WI38 (cell line): ENCODE data around the gene LEF1.

Source experiments
- H3K4me3 ChIP-seq: 2 replicates; pipeline ENCODE4 v1.5.1; 2011; ENCODE audit warnings: low read depth, mild to moderate bottlenecking, control low read depth, low read length
- TF ChIP-seq, protein P1 (sequence below): IDR thresholded peaks from 2 replicates; pipeline ENCODE4 v1.5.1; 2012; ENCODE audit warnings: low read depth, mild to moderate bottlenecking, control low read depth, low read length

Gene LEF1

DNA sequence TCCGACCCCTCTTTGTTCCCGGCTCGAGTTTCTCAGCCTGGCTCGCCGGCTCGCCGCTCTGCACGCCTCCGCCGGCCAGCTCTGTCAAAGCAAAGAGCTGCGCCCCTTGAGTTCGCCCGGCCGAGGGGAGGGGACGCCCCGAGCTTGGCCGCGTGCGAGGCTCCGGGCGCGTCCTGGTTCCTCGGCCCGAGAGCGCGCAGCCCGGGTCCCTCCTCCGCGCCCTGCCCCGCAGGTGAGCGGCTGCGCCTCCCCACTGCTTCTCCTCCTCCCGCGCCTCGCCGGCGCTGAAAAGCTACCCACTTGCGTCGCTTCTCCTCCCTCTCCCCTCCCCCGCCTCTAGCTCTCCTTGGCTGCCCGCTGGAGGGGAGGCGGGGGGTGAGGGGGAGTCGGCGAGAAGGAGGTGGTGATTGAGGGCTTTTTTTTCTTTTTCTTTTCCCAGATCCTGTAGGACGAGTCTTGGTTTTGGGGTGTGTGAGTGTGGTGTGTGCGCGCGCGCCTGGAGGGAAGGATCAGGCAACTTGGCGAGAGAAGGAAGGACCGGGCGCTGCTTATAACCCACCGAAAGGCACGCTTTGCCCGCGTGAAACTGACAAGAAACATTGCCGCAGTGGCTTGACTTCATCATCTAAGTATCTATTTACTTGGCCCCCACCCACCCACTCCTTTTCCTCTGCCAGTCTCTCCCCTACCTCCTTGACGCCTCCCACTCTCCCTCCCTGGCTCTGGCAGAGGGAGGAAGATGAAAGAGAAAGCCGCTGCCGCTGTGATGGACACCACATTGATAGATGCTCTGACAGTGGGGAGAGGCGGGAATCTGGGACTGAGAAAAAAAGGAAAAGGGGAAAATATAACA, at the start of gene LEF1:
Gene LEF1 (minus strand): TSS at position 262 of the 853 bp plus-strand sequence. CDS start 1,165 bp downstream, outside the sequence.
- H3K4me3 ChIP-seq: peak within 1 kb of the TSS; percentile 68

DNA sequence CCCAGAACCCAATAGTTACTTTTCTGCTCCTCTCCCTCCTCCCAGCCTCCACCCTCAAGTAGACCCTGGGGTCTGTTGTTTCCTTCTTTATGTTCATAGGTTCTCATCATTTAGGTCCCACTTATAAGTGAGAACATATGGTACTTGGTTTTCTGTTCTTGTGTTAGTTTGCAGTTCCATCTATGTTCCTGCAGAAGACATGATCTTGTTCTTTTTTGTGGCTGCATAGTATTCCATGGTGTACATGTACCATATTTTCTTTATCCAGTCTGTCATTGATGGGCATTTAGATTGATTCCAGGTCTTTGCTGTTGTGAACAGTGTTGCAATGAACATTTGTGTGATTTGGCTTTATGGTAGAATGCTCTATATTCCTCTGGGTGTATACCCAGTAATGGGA, 47.8 kb upstream of the LEF1 start:
- no peak overlapping the region for H3K4me3 ChIP-seq
- TF ChIP-seq, protein P1, sequence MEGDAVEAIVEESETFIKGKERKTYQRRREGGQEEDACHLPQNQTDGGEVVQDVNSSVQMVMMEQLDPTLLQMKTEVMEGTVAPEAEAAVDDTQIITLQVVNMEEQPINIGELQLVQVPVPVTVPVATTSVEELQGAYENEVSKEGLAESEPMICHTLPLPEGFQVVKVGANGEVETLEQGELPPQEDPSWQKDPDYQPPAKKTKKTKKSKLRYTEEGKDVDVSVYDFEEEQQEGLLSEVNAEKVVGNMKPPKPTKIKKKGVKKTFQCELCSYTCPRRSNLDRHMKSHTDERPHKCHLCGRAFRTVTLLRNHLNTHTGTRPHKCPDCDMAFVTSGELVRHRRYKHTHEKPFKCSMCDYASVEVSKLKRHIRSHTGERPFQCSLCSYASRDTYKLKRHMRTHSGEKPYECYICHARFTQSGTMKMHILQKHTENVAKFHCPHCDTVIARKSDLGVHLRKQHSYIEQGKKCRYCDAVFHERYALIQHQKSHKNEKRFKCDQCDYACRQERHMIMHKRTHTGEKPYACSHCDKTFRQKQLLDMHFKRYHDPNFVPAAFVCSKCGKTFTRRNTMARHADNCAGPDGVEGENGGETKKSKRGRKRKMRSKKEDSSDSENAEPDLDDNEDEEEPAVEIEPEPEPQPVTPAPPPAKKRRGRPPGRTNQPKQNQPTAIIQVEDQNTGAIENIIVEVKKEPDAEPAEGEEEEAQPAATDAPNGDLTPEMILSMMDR: no peak

More for the DNA sequence above, at the start of gene LEF1:
- TF ChIP-seq, protein P1: no peak

GRCh38 chr4:108215055-108215454, 46.3 kb upstream of the LEF1 start:
- TF ChIP-seq, protein P1: no peak
- H3K4me3 ChIP-seq: no peak overlapping the region

DNA sequence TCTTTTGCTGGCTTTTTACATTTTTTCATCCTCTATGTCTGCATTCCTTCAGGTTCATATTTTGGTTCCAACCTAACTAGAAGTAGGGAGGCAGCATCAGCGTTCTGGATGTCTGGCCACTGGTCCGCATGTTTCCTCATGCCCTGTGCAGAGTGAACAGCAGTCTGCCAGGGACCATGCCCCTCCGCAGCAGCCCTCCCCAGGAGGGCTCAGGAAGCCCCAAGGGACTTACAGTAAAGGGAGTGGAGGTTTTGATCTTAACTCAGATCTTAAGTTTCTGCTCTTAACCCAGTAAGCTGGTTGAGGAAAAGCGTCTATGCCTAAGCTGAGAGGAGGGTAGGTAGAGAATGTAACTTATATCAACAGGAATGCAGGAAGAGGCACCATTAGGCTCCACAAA, 45.0 kb upstream of the LEF1 start:
- H3K4me3 ChIP-seq: no peak overlapping the region
- TF ChIP-seq, protein P1: no peak

- no peak overlapping the region for H3K4me3 ChIP-seq
- TF ChIP-seq, protein P1: no peak
These were observed 44.6 kb upstream of the LEF1 start for GRCh38 chr4:108213308-108213707.

DNA sequence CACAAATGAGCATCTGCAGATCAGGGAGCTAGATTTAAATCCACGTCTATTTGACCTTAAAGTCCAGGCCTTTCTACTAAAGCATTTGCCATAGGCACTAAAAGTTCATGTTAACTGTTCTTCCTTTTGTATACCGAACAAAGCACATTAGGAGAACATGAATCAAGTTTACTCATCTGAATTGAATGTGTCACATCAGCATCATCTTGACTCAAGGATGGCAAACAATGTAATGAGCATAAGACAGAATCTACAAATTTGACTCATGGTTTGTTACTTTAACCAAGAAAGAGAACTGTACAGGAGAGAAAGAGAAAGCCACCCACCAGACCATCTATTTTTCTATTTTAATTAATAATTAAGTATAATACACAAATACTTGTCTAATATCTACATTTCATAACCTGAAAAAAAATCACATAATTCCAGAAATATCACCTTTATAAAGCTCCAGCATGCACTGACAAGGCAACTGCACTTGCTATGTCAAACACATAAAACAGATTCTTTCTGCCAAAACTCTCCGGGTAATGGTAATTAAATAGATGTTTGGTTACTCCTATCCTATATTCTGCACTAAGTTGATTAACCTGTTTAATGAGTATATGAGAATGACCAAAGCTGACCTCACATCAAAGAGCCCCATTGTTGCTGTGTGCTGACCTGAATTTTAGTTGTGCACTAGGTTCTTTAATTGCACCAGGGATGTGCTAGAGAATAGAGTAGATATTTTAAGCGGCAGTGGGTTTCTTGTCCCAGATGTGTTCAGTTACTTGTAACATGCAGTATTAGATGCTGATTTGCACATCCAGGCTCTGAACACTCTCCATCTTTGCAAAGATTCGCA, 42.5 kb upstream of the LEF1 start:
- no peak overlapping the region for H3K4me3 ChIP-seq
- TF ChIP-seq, protein P1: no peak

DNA sequence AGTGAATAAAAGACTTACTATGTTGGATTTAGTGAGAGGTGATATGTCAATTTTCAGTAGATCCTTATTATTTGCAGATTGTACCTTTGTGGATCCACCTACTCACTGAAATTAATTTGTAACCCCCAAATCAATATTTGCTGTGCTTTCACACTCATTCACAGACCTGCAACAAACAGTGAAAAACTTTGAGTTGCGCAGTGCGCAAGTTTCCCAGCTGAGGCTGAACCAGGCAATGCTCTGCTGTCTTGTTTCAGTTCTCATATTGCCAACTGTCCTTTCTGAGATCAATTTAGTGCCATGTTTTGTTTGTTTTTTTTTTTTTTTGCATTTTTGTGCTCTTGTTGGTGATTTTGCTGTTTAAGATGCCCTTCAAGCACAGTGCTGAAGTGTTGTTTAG, 40.8 kb upstream of the LEF1 start:
- H3K4me3 ChIP-seq: no peak overlapping the region

More for the DNA sequence above, 40.8 kb upstream of the LEF1 start:
- TF ChIP-seq, protein P1: no peak
